HG03064 (cell line): ENCODE data around the gene COQ5.

ENCODE experiments used
- ATAC-seq: cut with Tn5 transposase; IDR thresholded peaks from one replicate; pipeline ENCODE4 v1.9.1; 2021; ENCODE audit warnings: low read depth; ENCODE audit not compliant: unreplicated experiment

COQ5 gene

GRCh38 chr12:120485961-120486881 is 42.7 kb downstream of the COQ5 start:
- no peak for ATAC-seq

DNA sequence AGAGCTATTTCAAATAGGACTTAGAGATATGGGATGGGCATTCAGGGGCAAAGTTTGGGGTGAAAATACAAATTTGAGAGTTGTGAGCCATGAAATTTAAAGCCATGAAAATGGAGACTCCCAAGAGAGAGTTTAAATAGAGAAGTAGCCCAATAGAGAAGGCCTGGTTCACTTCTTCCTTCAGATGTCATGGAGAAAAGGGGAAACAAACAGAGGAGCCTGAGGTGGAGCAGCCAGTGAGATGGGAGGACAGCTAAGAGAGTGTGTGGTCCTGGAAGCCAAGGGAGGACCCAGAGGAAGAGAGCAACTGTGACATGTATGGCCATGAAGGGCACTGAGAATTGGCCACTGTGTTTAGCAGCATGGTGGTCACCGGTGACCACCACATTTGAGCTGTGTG is 45.3 kb downstream of the COQ5 start:
- no peak for ATAC-seq

- no peak for ATAC-seq
Observed at GRCh38 chr12:120481022-120481767, 47.8 kb downstream of the COQ5 start.

- ATAC-seq: no peak
Observed at GRCh38 chr12:120480211-120480610, 48.7 kb downstream of the COQ5 start.

- ATAC-seq: no peak
Observed at GRCh38 chr12:120479458-120479857, 49.5 kb downstream of the COQ5 start.

DNA sequence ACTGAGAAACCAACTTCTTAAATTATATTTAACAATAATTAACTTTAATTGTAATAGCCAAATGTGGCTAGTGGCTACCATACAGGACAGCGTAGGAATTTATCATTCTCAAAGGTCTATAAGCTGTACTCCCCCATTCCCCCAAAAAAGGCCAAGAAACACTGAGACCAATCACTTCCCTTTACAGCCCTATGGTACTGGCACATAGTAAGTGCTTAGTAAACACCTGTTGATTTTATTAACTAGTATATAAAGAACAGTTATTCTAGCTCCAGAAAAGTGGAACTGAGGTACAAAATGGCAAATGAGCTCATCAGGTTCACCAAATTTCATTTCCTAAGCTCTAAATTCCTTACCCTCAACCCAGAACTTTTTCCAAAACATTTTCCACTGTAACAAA is 53.3 kb downstream of the COQ5 start:
- no peak for ATAC-seq

DNA sequence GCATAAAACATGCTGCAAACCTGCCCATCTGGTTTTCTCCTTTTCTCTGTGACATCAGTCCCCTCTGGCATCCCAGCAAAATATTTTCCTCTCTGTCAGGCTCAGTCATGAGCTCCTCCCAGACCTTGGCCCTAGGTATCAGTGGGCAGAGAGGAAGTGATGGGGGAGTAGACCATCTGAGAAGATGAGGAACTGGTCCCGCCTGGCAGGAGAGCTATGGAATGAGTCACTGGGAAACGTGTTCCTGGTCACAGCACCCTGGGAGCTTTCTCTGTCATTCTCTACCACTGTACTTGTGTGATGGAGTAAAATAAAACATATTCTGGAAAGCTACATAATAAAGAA is 54.4 kb downstream of the COQ5 start:
- no peak for ATAC-seq

GRCh38 chr12:120473807-120474615 is 54.9 kb downstream of the COQ5 start:
- ATAC-seq: no peak

GRCh38 chr12:120472521-120472920 is 56.4 kb downstream of the COQ5 start:
- no peak for ATAC-seq

GRCh38 chr12:120470150-120470784 is 58.7 kb downstream of the COQ5 start:
- ATAC-seq: peak; percentile 27

DNA sequence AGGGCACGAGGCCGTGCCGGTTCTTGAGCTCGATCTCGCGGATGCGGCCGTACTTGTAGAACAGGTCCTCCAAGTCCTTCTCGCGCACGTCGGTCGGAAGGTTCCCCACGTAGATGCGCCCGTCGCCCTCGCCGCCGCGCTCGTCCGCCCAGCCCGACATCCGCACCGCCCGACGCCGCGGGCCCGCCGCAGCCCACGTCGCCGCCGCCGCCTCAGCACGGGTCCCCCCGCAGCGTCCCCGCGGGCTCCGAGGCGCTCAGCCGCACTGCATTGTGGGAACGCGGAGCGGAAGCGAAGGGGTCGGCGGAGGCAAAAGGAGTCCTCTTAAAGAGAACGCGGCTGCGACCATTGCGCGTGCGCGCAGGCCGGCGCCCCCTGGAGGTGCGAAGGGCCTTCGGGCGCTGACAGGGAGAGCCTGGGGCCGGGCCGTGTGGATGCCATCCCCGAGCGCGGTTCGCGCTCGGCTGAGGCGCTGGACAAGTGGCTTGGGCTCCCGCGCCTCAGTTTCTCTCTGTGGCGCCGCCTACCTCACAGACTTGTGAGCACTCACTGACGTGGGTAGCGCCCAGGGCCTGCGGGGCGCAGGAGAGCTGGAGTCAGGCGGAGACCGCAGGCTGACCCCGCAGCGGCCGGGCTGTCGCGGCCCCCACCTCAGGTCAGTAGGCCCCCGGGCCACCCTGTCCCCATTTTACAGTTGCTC is 59.4 kb downstream of the COQ5 start, which contains the start of gene SRSF9:
SRSF9 (minus strand) TSS at position 299 of the 700 bp plus-strand sequence; CDS start at position 160, 139 bp downstream.
- ATAC-seq: peak; percentile 78

- ATAC-seq: peak; percentile 6
Observed at GRCh38 chr12:120468821-120469449, 60.0 kb downstream of the COQ5 start.

- ATAC-seq: no peak
Observed at GRCh38 chr12:120468325-120468820, 60.6 kb downstream of the COQ5 start.

DNA sequence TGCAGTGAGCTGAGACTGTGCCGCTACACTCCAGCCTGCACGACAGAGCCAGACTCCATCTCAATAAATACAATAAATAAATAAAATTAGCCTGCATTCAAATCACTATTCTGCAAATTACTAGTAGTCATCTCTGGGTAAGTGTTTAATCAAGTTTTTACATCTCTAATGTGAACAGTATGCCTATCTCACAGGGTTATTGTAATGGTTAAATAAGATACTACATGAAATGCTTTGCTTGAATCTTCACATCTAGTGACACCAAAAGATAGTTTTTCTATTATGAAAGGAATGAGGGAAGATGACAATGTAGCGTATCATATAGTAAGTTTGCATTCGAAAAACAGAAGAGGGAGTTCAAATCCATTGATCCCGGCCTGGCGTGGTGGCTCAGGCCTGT is 61.5 kb downstream of the COQ5 start:
- no peak for ATAC-seq

DNA sequence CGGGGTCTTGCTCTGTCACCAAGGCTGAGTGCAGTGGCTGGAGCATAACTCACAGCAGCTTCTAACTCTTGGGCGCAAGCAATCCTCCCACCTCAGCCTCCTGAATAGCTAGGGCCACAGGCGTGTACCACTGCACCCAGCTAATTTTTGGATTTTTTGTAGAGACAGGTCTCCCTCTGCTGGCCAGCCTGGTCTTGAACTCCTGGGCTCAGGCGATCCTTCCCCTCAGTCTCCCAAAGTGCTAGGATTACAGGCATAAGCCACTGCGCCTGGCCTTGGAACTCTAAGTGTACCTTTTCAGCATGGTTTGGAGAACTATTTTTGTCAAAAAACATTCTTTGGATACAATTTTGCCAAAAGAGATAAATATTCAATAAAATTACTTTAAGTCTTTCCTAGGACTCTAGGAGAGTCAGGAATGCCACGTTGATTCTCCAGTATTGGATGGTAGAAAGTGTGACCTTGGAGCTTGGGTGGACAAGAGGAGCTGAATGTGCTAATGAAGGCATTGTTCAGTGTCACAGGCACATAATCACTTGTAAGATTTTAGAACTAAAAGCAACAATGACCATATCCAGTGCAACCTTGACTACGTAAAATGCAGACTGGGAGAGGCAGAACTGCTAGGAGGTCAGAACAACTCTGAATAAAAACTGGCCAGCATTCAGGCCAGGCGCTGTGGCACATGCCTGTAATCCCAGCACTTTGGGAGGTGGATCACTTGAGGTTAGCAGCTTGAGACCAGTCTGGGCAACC is 62.2 kb downstream of the COQ5 start:
- ATAC-seq: no peak

DNA sequence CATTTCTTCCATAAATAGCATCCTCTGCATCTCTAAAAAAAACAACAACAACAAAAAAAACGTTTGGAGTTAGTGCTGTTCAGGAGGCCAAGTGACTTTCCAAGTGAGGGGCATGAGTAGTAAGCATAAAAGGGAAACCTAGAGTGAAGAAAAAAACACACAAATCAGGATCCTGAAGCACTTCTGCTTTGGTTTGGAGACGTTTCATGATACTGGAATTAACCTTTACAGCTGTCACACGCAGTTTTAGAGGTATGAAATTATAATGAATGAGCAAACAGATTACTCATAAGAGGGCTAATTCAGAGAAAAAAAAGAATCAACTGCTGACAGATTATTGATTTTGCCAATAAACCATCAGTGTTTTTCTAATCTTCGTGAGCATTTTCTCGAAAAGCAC is 63.2 kb downstream of the COQ5 start:
- ATAC-seq: no peak

- no peak for ATAC-seq
Observed at GRCh38 chr12:120463712-120464111, 65.2 kb downstream of the COQ5 start.

- ATAC-seq: no peak
Observed at GRCh38 chr12:120462099-120462640, 66.8 kb downstream of the COQ5 start.
